Measurements from ENCODE around the gene ZDHHC11B. TPM values are rescaled to one million over a fixed set of nuclear protein-coding genes. Genes with fewer than 3 reads are reported as not detected.
"Not testable (repeated sequence)": the region's sequence is repeated elsewhere in the genome, so short reads cannot be mapped to it uniquely, and the experiment has no call there.

Gene ZDHHC11B
- total and polyA plus RNA-seq, 12 donors: 4.7 to 46.6 (median 10.3) TPM

- no peak for DNase-seq
- no peak for ATAC-seq
- no peak for TF ChIP-seq CTCF (IDR thresholded peaks at IDR 0.05)
- Histone ChIP-seq H3K4me1 (no peaks in the 10 kb centered on the region), H3K27me3 (no peaks in the 10 kb centered on the region), H3K27ac (no peak overlapping the region), H3K4me3 (no peak overlapping the region), H3K36me3 (peaks cover 0 to 7% (median 0%) of the 10 kb centered on the region in 9 donors), H3K9me3 (peaks cover 0 to 22% (median 0%) of the 10 kb centered on the region in 11 donors)
- intact Hi-C loops (cut with DNase I): no loop called here
- WGBS, 2 donors: 88% methylated on average over 6 of the region's 6 CpGs; no CpG with 5 or more reads in 1 of the 2 donors
These were observed 16.9 kb upstream of the ZDHHC11B start for GRCh38 chr5:801472-801871.

- ATAC-seq; H3K27ac ChIP-seq; H3K4me1 ChIP-seq; H3K4me3 ChIP-seq; H3K27me3 ChIP-seq; H3K36me3 ChIP-seq; intact Hi-C loops (cut with DNase I); DNase-seq: not testable (repeated sequence)
- 81% methylated on average over 4 of the region's 4 CpGs; no CpG with 5 or more reads in 1 of the 2 donors for WGBS, 2 donors
- H3K9me3 ChIP-seq: peaks cover 0 to 22% (median 0%) of the 10 kb centered on the region in 11 donors
These were observed 16.5 kb upstream of the ZDHHC11B start for GRCh38 chr5:801055-801454.

- not testable (repeated sequence) for ATAC-seq, DNase-seq, H3K36me3 ChIP-seq, H3K27me3 ChIP-seq, H3K4me3 ChIP-seq, H3K4me1 ChIP-seq, H3K27ac ChIP-seq
- intact Hi-C loops (cut with DNase I): loop anchor here in 1 of 10 donors (10.0 kb wide), 1 partner anchor 84 kb away; no protein-coding TSS in a partner anchor
- peaks cover 0 to 17% (median 0%) of the 10 kb centered on the region in 11 donors for H3K9me3 ChIP-seq
- WGBS, 2 donors: 56 to 82% methylated on average over 3 to 5 of the region's 6 CpGs
These were observed 14.1 kb upstream of the ZDHHC11B start for GRCh38 chr5:798505-799138.

GRCh38 chr5:797986-798385, 13.5 kb upstream of the ZDHHC11B start:
- 65 to 89% methylated on average over 2 of the region's 4 CpGs for WGBS, 2 donors

GRCh38 chr5:795873-796272, 11.3 kb upstream of the ZDHHC11B start:
- 10 to 85% methylated on average over 1 of the region's 1 CpG for WGBS, 2 donors
- not testable (repeated sequence) for DNase-seq, H3K27me3 ChIP-seq, H3K27ac ChIP-seq, H3K4me3 ChIP-seq, H3K36me3 ChIP-seq, H3K4me1 ChIP-seq, ATAC-seq
- intact Hi-C loops (cut with DNase I): loop anchor here in 2 of 10 donors (2.0 to 10.0 kb wide), 2 partner anchors 81 to 85 kb away; no protein-coding TSS in a partner anchor
- peaks cover 0 to 34% (median 0%) of the 10 kb centered on the region in 11 donors for H3K9me3 ChIP-seq

More at GRCh38 chr5:797986-798385, 13.5 kb upstream of the ZDHHC11B start:
- intact Hi-C loops (cut with DNase I): loop anchor here in 1 of 10 donors (10.0 kb wide), 1 partner anchor 83 kb away; no protein-coding TSS in a partner anchor
- H3K36me3 ChIP-seq, H3K27me3 ChIP-seq, ATAC-seq, H3K4me1 ChIP-seq, DNase-seq, H3K4me3 ChIP-seq, H3K27ac ChIP-seq: not testable (repeated sequence)
- peaks cover 0 to 17% (median 0%) of the 10 kb centered on the region in 11 donors for H3K9me3 ChIP-seq

- peaks cover 0 to 42% (median 0%) of the 10 kb centered on the region in 11 donors for H3K9me3 ChIP-seq
- not testable (repeated sequence) for DNase-seq, H3K36me3 ChIP-seq, H3K27me3 ChIP-seq, H3K4me3 ChIP-seq, H3K27ac ChIP-seq, H3K4me1 ChIP-seq, ATAC-seq
- 88 to 91% methylated on average over 1 of the region's 1 CpG for WGBS, 2 donors
- intact Hi-C loops (cut with DNase I): loop anchor here in 2 of 10 donors (2.0 to 10.0 kb wide), 2 partner anchors 80 to 84 kb away; no protein-coding TSS in a partner anchor
These were observed 10.4 kb upstream of the ZDHHC11B start for GRCh38 chr5:794948-795347.

GRCh38 chr5:788703-789102, 4.2 kb upstream of the ZDHHC11B start:
- H3K36me3 ChIP-seq, DNase-seq, ATAC-seq, H3K27ac ChIP-seq, H3K4me3 ChIP-seq: not testable (repeated sequence)
- Histone ChIP-seq H3K4me1 (peaks cover 0 to 13% (median 6%) of the 10 kb centered on the region in 9 donors), H3K27me3 (peaks cover 0 to 17% (median 0%) of the 10 kb centered on the region in 7 donors), H3K9me3 (peaks cover 0 to 46% (median 0%) of the 10 kb centered on the region in 11 donors)
- 88 to 93% methylated on average over 4 to 10 of the region's 10 CpGs for WGBS, 2 donors
- intact Hi-C loops (cut with DNase I): loop anchor here in 7 of 10 donors (5.0 to 10.0 kb wide), 3 partner anchors 91 to 114 kb away; partner anchors contain the start of gene TPPP (in 1 of the 7)

- intact Hi-C loops (cut with DNase I): loop anchor here in 7 of 10 donors (5.0 to 10.0 kb wide), 3 partner anchors 91 to 113 kb away; partner anchors contain the start of gene TPPP (in 1 of the 7)
- Histone ChIP-seq H3K27me3 (peaks cover 0 to 21% (median 0%) of the 10 kb centered on the region in 7 donors), H3K4me1 (peaks cover 0 to 19% (median 11%) of the 10 kb centered on the region in 9 donors), H3K9me3 (peaks cover 0 to 37% (median 0%) of the 10 kb centered on the region in 11 donors)
- not testable (repeated sequence) for H3K27ac ChIP-seq, H3K36me3 ChIP-seq, DNase-seq, ATAC-seq, H3K4me3 ChIP-seq
- WGBS, 2 donors: 79 to 80% methylated on average over 4 to 6 of the region's 6 CpGs
These were observed 3.3 kb upstream of the ZDHHC11B start for GRCh38 chr5:787857-788233.

GRCh38 chr5:787224-787856, 2.8 kb upstream of the ZDHHC11B start:
- WGBS, 2 donors: 85 to 93% methylated on average over 11 to 12 of the region's 18 CpGs
- H3K36me3 ChIP-seq, DNase-seq, ATAC-seq, H3K4me3 ChIP-seq, H3K27ac ChIP-seq: not testable (repeated sequence)
- Histone ChIP-seq H3K4me1 (peaks cover 0 to 20% (median 11%) of the 10 kb centered on the region in 9 donors), H3K9me3 (peaks cover 0 to 32% (median 0%) of the 10 kb centered on the region in 11 donors), H3K27me3 (peaks cover 0 to 21% (median 0%) of the 10 kb centered on the region in 7 donors)
- intact Hi-C loops (cut with DNase I): loop anchor here in 7 of 10 donors (5.0 to 10.0 kb wide), 3 partner anchors 90 to 113 kb away; partner anchors contain the start of gene TPPP (in 1 of the 7)

Measured in heart right ventricle (tissue), 16 donors.